Upper lobe of left lung (tissue), 6 donors: Measurements from ENCODE around the gene DYNC1LI1. TPM values are rescaled to one million over a fixed set of nuclear protein-coding genes. Genes with fewer than 3 reads are reported as not detected.
A peak's percentile ranks its signal among the peaks of the same experiment; 100 is the strongest.

Source experiments
- ATAC-seq, 2 donors: fragments of 200-7000 bp; cut with Tn5 transposase; one replicate each; pipeline ENCODE4 v1.9.1; 2022; ENCODE audit warnings: mild to moderate bottlenecking in 2 of 2, moderate library complexity in 2 of 2; ENCODE audit not compliant: low FRiP score in 2 of 2
- DNase-seq, 2 donors: peaks; one replicate each; pipeline ENCODE4 v3.0.0-alpha.2; 2019 to 2020
- H3K27ac ChIP-seq, 4 donors: fragments of 200-600 bp; sonication (generic); one replicate each; pipeline ENCODE4 v1.5.1; 2016 to 2019
- H3K27me3 ChIP-seq, 4 donors: fragments of 200-600 bp; sonication (generic); one replicate each; pipeline ENCODE4 v1.5.1; 2017 to 2019
- H3K36me3 ChIP-seq, 4 donors: fragments of 200-600 bp; sonication (generic); one replicate each; pipeline ENCODE4 v1.5.1; 2016 to 2019
- H3K4me1 ChIP-seq, 4 donors: fragments of 200-600 bp; sonication (generic); one replicate each; pipeline ENCODE4 v1.5.1; 2018 to 2019
- H3K4me3 ChIP-seq, 4 donors: fragments of 200-600 bp; sonication (generic); one replicate each; pipeline ENCODE4 v1.5.1; 2017 to 2019; ENCODE audit warnings: mild to moderate bottlenecking in 2 of 4, moderate library complexity in 1 of 4
- H3K9me3 ChIP-seq, 4 donors: fragments of 200-600 bp; sonication (generic); one replicate each; pipeline ENCODE4 v1.5.1; 2018 to 2019
- EP300 ChIP-seq, 4 donors: sonication (generic); formaldehyde crosslinking; IDR thresholded peaks; one replicate each; pipeline ENCODE4 v1.5.1; 2017; ENCODE audit warnings: antibody characterized with exemption in 4 of 4, control low read depth in 2 of 4
- POLR2A ChIP-seq, 4 donors: fragments of 450-650 bp; IDR thresholded peaks; one replicate each; pipeline ENCODE4 v1.5.1; 2016 to 2017; ENCODE audit warnings: antibody characterized with exemption in 4 of 4, mild to moderate bottlenecking in 2 of 4
- POLR2AphosphoS5 ChIP-seq, 2 donors: sonication (generic); formaldehyde crosslinking; IDR thresholded peaks; one replicate each; pipeline ENCODE4 v1.5.1; 2017; ENCODE audit warnings: antibody characterized with exemption in 2 of 2
- WGBS, 2 donors: methylation state at CpG; one replicate each; pipeline ENCODE4 v1.1.5; 2017 to 2018; 5-methylcytosine and 5-hydroxymethylcytosine counted together
- total RNA-seq, 6 donors: library from RNA; depleted of rRNA in 4 of 6; stranded (reverse); fragments of >200 nt in 4 of 6; gene quantifications; one replicate each; pipeline versions ENCODE4 v1.1.0 to v1.2.1, GENCODE V29; 2016 to 2021
- TF ChIP-seq, protein P1 (sequence below), 6 experiments: fragments of 450-650 bp in 4 of 6; fragments of 200-600 bp in 2 of 6; sonication (generic) in 2 of 6; IDR thresholded peaks; one replicate each; pipeline ENCODE4 v1.5.1; 2016 to 2019; ENCODE audit warnings: antibody characterized with exemption in 6 of 6
- donor health status: DM: no; HTN: no; CAD: no; lungs with moderate emphysema.
- donor health status: DM: no; HTN: yes; CAD: no; lungs with severe emphysema.

The DYNC1LI1 gene
- total RNA-seq, 6 donors from 2014 or later: 16.8 to 42.0 (median 33.8) TPM

GRCh38 chr3:32603064-32603463 lies 32.4 kb upstream of the DYNC1LI1 start:
- TF ChIP-seq POLR2AphosphoS5 (IDR thresholded peaks at IDR 0.05) (no peak), POLR2A (IDR thresholded peaks at IDR 0.05) (no peak), EP300 (IDR thresholded peaks at IDR 0.05) (no peak)
- TF ChIP-seq, protein P1, sequence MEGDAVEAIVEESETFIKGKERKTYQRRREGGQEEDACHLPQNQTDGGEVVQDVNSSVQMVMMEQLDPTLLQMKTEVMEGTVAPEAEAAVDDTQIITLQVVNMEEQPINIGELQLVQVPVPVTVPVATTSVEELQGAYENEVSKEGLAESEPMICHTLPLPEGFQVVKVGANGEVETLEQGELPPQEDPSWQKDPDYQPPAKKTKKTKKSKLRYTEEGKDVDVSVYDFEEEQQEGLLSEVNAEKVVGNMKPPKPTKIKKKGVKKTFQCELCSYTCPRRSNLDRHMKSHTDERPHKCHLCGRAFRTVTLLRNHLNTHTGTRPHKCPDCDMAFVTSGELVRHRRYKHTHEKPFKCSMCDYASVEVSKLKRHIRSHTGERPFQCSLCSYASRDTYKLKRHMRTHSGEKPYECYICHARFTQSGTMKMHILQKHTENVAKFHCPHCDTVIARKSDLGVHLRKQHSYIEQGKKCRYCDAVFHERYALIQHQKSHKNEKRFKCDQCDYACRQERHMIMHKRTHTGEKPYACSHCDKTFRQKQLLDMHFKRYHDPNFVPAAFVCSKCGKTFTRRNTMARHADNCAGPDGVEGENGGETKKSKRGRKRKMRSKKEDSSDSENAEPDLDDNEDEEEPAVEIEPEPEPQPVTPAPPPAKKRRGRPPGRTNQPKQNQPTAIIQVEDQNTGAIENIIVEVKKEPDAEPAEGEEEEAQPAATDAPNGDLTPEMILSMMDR (IDR thresholded peaks at IDR 0.05): no peak
- no peak overlapping the region for H3K27ac ChIP-seq
- DNase-seq (no peak), ATAC-seq (no peak)
- H3K4me3 ChIP-seq: no peak overlapping the region
- no peaks in the 10 kb centered on the region for H3K4me1 ChIP-seq
- H3K27me3 ChIP-seq: no peaks in the 10 kb centered on the region
- WGBS, 2 donors: 52 to 55% methylated on average over 4 of the region's 4 CpGs
- H3K36me3 ChIP-seq: no peaks in the 10 kb centered on the region
- no peaks in the 10 kb centered on the region for H3K9me3 ChIP-seq

GRCh38 chr3:32602206-32602605 lies 31.5 kb upstream of the DYNC1LI1 start:
- DNase-seq: no peak
- Histone ChIP-seq H3K27me3 (no peaks in the 10 kb centered on the region), H3K4me3 (no peak overlapping the region), H3K36me3 (no peaks in the 10 kb centered on the region), H3K27ac (no peak overlapping the region), H3K4me1 (peaks cover 0 to 3% (median 0%) of the 10 kb centered on the region in 4 donors), H3K9me3 (no peaks in the 10 kb centered on the region)
- ATAC-seq: no peak
- no peak for TF ChIP-seq POLR2AphosphoS5 (IDR thresholded peaks at IDR 0.05)
- TF ChIP-seq, protein P1 (IDR thresholded peaks at IDR 0.05): no peak
- no peak for TF ChIP-seq POLR2A (IDR thresholded peaks at IDR 0.05)
- TF ChIP-seq EP300 (IDR thresholded peaks at IDR 0.05): no peak
- WGBS, 2 donors: 92 to 96% methylated on average over 7 of the region's 7 CpGs

GRCh38 chr3:32601722-32602121 lies 31.1 kb upstream of the DYNC1LI1 start:
- Histone ChIP-seq H3K36me3 (no peaks in the 10 kb centered on the region), H3K4me3 (no peak overlapping the region), H3K4me1 (peaks cover 0 to 3% (median 0%) of the 10 kb centered on the region in 4 donors), H3K27me3 (no peaks in the 10 kb centered on the region), H3K27ac (no peak overlapping the region), H3K9me3 (no peaks in the 10 kb centered on the region)
- DNase-seq (no peak), ATAC-seq (no peak)
- TF ChIP-seq POLR2A (IDR thresholded peaks at IDR 0.05) (no peak), EP300 (IDR thresholded peaks at IDR 0.05) (no peak)
- TF ChIP-seq, protein P1 (IDR thresholded peaks at IDR 0.05): no peak
- 83 to 88% methylated on average over 3 of the region's 3 CpGs for WGBS, 2 donors

DNA sequence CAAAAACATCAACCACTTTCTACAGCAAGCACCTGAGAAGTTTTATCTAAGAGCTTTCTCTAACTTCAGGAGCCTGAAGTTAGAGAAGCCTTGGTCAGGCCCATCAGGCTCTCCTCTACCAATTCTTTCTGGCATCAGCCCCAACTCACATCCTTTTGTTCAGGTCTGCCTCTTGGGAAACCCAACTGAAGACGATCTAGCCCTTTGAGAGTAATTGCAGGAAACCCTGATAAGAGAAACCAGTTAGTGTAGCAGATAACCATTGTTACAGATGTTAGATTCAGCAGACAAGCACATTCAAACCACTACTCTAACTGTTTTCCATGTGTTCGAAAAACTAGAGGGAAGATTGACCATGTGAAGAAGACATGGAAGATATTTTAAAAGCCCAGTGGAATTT lies 27.0 kb upstream of the DYNC1LI1 start:
- Histone ChIP-seq H3K27ac (no peak overlapping the region), H3K4me3 (no peak overlapping the region), H3K4me1 (peaks cover 0 to 3% (median 0%) of the 10 kb centered on the region in 4 donors), H3K27me3 (no peaks in the 10 kb centered on the region), H3K36me3 (no peaks in the 10 kb centered on the region), H3K9me3 (no peaks in the 10 kb centered on the region)
- no peak for DNase-seq
- TF ChIP-seq, protein P1 (IDR thresholded peaks at IDR 0.05): no peak
- TF ChIP-seq POLR2A (IDR thresholded peaks at IDR 0.05) (no peak), EP300 (IDR thresholded peaks at IDR 0.05) (no peak), POLR2AphosphoS5 (IDR thresholded peaks at IDR 0.05) (no peak)
- WGBS, 2 donors: 60 to 67% methylated on average over 2 of the region's 2 CpGs
- no peak for ATAC-seq

DNA sequence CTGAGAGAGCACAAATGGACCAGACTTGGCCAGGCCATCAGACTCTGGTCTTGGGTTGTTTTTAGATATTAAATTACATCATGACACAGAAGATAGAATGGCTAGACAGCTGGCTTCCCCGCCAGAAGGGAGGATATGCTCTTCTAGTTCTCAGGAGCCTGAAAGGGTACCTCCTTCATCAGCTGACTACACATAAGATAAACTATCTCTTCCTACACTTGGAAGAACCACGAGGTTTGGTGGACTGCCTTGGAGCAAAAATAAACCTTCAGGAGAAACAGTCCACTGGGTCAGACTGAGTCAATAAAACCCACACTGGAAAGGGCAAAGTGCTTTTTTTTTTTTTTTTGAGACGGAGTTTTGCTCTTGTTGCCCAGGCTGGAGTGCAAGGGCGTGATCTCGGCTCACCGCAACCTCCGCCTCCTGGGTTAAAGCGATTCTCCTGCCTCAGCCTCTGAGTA lies 26.3 kb upstream of the DYNC1LI1 start:
- ATAC-seq: peak in 1 of 2 donors; percentile 81
- no peak for DNase-seq
- H3K36me3 ChIP-seq: no peaks in the 10 kb centered on the region
- no peak overlapping the region for H3K27ac ChIP-seq
- no peaks in the 10 kb centered on the region for H3K9me3 ChIP-seq
- no peaks in the 10 kb centered on the region for H3K27me3 ChIP-seq
- no peak overlapping the region for H3K4me3 ChIP-seq
- TF ChIP-seq EP300 (IDR thresholded peaks at IDR 0.05) (no peak), POLR2A (IDR thresholded peaks at IDR 0.05) (no peak), POLR2AphosphoS5 (IDR thresholded peaks at IDR 0.05) (no peak)
- TF ChIP-seq, protein P1 (IDR thresholded peaks at IDR 0.05): no peak
- WGBS, 2 donors: 75 to 76% methylated on average over 8 of the region's 8 CpGs
- peaks cover 0 to 3% (median 0%) of the 10 kb centered on the region in 4 donors for H3K4me1 ChIP-seq
